Measurements from ENCODE around the gene SLC37A1.
A peak's percentile ranks its signal among the peaks of the same experiment; 100 is the strongest.
"Not testable (repeated sequence)": the region's sequence is repeated elsewhere in the genome, so short reads cannot be mapped to it uniquely, and the experiment has no call there.

Gene SLC37A1

DNA sequence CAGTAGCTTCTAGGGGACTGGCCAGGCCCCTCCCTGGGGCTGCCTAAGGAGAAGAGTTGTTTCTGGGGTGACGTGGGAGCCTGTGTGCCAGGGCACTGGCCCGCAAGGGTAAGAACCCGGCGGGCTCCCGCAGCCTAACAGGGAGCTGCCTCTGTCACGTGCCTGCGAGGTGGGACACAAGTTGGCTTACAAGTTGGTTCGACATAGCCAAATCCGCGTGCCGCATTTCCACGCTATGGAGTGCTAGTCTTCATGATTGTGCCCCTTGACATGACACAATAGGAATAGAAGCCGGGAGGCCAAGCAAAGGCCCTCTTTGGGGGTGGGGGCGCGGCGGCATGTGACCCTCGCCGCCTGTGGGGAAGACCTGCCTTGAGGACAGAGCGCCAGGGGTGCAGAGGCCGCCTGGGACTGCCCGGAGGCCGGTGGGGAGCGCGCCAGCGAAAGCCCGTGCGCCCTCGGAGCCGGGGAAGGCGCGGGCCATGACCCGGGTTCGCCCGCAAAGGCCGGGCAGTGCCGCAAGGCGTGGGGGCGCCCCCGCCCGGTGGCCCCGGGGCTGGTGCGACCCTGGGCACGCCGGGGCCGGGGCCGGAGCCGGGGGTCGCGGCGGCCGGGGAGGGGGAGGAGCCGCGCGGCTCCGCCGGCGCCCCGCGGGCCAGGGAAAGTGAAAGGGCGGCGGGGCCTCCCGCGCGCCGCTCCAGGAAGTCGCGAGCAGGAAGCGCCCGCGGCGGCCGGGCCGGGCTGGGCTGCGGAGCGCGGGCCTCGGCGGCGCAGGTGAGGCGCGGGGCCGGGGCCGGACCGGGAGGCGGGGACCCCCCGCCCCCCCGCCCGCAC, at the start of gene SLC37A1:
SLC37A1 (plus strand) TSS at position 702 of the 834 bp plus-strand sequence. CDS start 4,603 bp downstream, outside the sequence.
- peak; percentile 31 for DNase-seq

DNA sequence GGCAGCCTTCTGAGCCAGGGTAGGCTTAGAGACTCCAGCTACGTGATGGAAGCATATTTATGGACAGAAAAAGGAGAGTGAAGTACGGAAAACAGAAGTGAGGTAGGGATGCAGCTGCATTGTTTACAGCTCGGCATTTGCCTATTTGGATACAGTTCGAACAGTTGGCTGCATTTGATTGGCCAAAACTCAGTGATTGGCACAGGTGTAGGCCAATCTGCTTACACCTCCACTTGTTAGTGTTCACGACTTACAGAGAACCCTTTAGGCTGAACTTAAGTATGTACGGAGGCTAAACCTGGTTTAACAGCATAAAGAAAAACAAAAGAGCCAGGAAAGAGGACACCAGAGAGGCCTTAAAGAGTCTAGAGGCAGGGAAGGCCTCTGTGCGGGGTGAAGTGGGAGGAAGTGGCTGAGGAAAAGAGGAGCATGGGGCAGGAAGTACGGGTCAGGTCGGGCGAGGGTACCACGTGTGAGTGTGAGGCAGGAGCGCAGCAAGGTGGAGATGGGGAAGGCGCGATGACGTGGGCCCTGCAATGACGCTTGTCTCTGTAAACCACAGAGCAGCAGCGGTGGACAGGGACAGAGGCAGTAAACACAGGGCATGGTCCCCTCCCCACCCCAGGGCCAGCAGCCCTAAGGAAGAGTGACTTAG, 49.7 kb upstream of the SLC37A1 start:
- DNase-seq, result peak; percentile 37

DNA sequence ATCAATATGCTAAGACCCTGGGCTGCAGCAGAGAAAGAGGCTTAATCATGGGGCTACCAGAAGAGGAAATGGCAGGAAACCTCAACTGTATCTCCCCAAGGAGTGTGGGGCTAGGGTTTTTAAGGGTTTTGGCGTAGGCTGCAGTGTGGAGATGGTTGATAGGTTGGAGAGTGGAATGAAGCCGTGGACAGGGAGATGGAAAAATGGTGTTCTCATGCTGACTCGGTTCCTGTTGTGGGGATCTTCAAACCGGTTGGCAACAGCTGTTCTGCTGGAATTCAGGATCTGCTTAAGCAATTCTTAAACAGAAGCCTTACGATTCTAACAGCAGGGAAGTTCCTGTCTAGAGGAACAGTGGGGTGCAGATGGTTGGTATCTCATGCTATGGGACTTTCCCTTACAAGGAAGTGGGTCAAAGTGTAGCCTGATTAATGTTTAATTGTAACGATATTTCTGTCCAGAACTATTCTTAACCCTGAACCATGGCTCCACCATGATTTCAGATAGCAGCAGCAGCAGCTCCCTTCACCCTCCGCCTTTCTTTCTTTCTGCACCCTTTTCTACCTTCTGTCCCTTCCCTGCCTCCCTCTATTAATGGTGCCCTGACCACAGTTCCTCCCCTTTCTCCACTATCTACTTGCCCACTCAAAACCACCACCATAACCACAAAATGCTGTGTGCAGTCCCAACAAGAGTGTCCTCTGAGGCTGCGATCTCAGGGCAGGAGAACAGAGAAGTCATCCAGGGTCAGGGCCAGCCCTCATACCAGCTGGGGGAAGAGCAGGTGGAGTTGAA, 48.4 kb upstream of the SLC37A1 start:
- no peak for DNase-seq

DNA sequence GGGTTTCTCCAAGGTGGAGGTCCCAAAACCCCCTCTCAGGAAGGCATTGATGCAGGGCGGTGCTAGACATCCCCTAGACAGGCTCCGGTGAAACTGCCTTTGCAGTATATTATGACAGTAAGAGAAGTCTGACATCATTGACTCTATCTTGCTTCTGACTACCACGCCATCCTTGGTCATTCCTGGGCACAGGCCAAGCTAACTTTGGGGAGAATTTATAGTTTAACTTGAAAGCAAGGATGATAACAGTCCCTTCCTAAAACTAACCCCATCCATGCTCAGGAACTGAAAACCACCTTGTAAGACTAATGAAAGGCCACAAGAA, 47.9 kb upstream of the SLC37A1 start:
- DNase-seq, result no peak

DNA sequence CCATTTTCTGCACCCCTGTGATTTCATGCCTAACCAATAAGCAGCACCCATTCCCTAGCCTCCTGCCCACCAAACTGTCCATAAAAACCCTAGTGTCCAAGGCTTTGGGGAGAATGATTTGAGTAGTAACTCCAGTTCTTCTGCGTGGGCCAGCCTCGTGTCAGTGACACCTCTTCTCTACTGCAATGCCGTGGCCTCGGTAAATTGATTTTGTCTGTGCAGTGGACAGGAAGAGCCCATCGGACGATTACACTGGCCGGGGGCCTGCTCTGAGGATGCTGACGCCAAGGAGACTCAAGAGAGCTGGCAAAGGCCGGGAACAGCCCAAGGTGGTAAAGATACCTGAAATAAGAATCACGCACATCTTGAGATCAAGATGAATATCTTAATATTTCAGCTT, 47.0 kb upstream of the SLC37A1 start:
- DNase-seq, result no peak

DNA sequence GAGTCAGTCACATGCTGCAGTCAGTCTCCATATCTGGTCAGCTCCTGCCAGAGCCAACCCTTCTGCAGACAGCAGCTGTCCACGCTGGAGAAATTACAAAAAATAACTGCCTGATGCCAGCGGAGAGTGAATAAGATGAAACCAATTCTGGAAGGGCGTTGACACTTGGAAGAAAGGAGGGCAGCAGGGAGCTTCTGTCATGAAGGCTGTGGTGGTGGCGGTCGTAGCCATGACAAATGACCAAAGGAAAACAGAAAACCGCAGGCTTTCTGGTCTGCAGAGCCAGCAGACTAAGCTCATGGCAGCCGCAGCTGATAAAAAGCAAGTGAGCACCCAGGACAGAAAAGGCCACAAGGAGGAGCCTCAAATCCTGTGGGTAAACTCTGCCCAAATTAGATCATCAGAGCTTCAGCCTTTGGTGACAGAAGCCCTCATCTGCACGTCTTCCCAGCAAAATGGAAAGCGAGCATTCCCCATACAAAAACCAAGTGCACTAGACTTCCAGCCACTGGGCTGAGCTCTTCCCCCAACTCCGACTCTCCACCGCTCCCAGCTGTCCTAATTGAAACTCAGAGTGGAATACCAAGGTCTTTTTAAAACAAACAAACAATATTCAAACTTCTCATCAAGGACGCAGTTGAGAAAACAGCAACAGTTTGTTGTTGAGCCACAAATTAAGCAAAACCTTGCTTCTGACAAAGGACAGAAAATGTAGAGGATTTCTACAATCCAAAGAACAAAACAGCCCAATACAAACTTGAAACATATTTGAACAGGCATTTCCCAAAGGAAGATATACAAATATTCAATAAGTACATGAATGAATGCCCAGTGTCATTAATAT, 46.3 kb upstream of the SLC37A1 start:
- DNase-seq, result no peak

DNA sequence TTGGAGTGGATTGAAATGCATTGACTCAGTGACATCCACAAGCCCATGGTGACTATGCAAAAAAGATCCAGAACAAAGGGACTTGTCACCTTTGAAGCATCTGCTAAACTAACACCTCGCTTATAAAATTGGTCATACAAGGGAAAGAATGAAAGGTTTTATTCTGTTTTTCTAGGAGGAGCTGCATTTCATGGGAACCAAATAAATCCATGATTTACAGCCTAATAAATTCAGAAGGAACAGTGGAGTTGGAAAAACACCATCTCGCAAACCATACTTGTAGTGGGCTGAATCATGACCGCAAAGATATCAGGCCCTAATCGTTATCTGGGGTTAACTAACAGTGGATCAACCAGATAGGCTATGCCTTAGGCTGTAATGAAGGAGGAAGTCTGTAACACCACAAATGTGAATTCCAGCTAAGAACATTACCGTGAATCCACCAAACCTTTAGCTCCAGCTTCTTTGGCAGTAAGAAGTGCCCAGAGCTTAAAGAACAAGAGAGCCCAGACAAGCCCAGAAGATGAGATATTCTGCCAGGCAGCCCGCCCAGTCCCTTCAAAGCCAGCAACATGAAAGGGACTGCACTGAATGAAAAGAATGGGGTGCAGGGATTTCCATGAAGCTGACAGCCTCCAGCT, 45.0 kb upstream of the SLC37A1 start:
- DNase-seq, result no peak

DNA sequence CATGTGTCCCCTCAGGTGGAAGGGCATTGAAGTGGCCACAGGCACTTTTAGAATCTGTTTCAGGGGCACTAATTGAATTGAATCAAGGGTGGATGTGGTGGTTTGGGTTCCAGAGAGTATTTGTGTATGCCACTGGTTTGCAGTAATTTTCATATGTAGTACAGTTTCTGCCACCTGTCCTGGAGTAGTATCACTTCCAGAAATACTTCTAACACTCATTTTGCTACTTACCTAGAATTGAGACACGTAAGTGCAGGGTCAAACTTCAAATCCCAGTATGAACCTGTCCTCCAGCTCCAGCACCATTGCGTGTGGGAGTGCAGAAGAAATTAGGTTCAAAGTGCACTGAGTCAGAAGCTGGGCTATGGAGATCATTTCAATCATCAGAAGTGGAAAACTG, 44.4 kb upstream of the SLC37A1 start:
- DNase-seq, result no peak

DNA sequence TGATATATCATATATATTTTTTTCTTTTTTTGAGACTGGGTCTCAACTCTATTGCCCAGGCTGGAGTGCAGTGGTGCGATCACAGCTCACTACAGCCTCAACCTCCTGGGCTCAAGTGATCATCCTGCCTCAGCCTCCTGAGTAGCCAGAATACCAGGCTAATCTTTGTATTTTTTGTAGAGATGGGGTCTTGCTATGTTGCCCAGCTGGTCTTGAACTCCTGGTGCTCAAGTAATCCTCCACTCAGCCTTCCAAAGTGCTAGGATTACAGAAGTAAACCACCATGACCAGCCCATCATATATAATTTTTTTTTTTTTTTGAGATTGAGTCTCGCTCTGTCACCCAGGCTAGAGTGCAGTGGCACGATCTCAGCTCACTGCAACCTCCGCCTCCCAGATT, 43.9 kb upstream of the SLC37A1 start:
- not testable (repeated sequence) for DNase-seq

DNA sequence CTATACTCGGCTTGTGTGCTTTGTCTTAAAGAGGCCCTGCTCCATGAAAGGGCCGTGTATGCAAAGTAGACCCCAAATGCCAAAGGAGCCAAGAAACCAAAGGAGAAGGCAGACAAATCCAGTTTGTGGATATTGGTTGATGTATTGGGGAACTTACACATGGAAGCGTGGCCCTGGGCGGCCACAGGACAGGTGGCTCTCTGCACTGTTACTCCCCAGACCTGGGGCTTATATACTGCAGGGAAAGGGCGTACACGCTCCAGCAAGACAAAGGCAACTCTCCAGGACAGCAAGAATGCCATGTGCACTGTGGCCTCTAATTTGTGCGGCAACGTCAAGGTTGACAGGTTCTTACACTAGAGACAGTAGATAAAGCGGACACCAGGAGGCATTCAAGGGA, 42.4 kb upstream of the SLC37A1 start:
- no peak for DNase-seq

DNA sequence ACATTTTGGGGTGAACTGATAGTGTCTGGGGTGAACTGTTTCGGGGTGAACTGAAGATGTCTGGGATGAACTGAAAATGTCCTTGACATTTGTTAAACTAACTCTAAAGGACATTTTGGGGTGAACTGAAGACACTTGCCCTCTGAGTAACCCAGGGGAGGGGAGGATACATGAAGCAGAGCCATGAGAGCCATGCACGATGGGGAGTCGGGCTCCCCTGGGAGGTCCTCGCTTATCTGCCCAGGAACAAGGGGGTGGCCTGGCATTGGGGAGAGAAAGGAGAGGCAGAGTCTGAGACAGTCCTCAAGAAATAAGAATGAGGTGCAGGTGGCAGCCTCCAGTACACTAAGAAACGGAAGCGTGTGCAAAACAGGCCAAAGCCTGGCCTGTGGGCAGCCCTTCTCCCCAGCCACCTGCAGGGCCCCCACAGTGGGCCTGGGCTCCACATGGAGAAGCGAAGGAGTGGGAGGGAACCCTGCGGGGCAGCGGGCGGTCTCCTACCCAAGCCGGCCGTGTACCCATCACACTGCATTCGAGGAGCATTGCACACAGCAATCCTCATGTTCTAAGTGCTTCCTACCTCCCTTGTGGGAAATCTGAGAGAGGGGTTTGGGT, 41.8 kb upstream of the SLC37A1 start:
- DNase-seq, result no peak

DNA sequence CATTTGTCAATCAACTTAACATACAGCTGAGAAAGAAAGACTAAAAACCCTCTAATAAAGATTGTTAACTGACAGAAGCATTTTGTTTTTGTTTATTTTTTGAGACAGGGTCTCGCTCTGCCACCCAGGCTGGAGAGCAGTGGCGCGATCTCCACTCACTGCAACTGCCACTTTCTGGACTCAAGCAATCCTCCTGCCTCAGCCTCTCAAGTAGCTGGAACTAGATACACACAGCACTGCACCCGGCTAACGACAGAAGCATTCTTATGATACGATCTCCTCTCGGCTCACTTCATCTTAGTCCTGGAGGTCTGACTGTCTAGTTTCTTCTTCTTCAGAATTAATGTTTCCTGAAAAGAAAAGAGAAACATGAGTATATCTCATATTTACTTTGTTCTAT, 41.1 kb upstream of the SLC37A1 start:
- no peak for DNase-seq

DNA sequence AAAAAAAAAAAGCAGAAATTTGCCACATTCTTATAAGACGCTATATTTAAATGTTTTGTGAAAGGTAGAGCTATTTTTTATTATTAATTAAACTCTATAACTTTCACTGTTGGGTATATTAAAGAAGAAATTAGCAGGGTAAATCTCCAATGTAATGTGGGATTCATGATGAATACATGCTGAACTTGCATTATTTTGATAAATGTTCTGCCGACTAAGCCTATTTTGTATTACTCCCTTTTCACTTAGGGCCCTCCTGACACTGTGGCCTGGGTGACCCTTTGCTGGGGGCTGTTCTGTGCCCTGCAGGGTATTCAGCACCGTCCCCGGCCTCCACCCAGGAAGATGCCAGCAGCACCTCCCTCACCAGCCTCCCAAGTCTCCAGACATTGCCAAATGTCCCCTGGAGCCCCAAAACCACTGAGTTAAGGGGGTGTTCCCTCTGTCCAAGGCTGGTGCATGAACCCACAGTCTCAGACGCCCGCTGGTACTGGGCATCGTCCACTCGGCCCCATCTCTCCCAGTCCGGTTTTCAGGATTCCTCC, 40.1 kb upstream of the SLC37A1 start:
- DNase-seq, result no peak

DNA sequence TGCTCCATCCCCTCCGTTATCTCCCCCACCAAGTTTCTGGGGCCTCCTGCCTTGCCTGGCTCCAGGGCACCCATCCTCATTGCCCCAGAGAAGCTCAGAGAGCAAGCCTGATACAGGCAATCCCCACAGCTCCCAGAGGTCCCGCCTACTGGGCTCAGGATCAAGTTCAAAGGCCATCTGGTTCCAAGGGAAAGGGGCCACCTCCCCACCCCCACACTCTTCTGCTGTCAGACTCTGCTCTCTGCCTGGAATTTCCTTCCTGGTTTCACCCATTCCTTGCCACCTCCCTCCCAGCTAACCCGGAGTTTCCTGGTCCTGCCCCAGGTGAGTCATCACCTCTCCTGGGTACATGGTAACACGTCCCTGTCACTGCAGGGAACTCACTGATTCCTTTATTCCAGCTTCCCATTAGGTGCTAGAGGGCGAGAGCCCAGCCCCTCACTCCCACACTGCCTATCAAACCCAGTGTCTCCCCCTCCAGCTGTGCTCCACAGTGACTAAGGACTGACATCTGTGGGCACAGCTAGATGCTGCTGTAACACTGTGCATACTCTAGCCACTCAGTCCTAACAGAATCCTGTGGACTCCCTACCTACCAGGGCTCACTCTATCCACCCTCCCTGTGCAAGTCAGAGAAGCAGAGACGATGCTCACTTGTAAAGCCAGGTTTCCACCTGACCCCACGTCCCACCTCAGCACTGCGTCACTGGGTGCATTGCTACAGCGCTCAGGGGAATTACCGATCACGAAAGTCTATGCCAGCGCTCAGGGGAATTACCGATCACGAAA, 39.4 kb upstream of the SLC37A1 start:
- DNase-seq, result no peak

DNA sequence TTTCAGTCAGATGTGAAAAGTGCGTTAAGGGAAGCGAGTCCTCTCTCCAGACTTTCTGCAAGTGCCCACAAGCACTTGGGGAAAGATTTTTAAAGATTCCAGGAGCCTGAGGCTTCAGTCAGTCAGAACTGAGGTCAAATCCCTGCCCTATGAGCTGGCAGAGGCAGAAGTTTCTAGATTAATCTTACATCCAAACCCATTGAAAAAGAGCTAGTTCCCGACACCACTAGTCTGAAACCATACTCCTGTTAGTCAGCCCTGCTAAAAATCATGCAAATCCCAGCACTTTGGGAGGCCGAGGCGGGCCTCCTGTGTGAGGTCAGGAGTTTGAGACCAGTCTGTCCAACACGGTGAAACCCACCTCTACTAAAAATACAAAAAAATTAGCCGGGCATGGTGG, 38.6 kb upstream of the SLC37A1 start:
- no peak for DNase-seq

DNA sequence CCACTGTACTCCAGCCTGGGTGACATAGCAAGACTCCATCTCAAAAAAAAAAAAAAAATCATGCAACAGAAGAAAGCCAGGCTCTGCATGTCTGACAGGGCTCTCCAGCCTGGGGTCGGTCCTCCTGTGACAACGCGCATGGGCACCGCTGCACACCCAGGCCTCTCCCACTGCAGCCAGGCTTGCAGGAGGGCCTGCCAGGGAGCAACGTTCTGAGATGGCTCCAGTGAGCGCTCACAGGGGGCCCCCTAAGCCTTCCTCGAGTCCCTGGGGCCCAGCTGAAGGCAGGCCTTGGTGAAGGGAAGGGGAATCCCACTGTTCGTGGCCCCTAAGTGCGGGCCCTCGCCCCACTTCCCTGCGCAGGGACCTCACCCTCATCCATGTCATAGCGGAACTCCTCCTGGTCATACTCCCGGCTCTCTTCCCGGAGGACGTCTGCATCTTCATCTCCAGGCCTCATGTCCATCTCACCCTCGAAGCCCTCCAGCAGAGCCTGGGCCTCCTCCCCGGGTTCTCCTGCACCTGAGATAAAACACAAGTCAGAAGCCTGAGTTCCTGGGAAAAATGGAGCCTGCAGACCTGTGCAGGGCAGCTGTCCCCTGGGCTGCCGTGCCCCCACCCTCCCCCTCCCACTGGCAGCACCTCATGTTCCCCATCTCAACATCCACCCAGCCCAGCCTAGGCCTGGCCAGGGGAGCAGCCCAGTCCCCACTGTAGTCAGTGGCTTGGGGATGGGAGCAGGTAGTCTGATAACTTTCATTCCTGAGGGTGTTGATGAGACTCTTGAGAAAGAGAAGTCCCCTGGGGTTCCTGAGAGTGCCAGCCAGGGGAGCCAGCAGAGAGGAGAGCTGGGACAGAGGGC, 37.9 kb upstream of the SLC37A1 start:
- no peak for DNase-seq

DNA sequence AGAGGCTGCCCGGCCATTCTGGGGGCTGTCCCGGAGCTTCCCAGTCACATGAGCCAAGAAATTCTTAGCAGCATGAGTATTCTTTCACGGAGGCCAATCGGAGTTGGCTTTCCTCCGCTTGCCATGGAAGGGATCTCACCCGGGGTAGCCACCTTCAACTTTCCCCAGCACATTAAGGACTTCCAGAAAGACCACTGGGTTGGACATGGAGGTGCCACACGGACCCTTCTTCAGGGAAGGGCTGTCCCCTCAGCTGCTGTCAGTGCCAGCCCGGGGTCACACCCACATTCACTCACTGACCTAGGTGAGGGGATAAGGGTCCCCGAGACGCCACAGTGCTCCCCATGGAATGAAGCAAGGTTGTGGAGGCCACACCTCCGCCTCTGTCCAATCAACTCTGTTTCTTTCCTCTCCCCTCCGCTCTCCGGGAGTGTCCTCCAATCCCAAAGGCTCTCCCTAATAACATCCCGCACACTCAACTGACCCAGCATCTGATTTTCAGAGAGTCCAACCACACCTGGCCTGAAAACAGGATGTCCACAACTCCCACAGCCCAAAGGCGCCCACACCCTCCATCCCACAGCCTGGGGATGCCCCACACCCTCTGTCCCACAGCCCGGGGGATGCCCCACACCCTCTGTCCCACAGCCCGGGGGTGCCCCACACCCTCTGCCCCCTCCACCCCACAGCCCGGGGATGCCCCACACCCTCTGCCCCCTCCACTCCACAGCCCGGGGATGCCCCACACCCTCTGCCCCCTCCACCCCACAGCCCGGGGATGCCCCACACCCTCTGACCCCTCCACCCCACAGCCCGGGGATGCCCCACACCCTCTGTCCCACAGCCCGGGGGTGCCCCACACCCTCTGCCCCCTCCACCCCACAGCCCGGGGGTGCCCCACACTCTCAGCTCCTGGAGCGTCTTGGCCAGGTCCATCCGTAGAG, 37.0 kb upstream of the SLC37A1 start:
- no peak for DNase-seq

DNA sequence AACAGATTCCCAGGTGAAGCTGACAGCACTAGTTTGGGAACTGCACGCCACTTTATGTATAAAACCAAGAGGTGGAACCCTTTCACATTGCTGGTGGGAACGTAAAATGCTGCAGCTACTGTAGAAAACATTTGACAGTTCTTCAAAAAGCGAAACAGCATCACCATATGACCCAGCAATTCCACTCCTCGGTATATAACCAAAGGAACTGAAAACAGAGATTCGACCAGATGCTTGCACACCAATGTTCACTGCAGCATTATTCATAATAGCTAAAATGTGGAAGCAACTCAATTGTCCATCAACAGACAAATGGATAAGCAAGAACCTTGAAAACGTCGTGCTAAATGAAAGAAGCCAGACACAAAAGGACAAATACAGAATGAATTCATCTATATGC, 35.1 kb upstream of the SLC37A1 start:
- DNase-seq, result no peak

DNA sequence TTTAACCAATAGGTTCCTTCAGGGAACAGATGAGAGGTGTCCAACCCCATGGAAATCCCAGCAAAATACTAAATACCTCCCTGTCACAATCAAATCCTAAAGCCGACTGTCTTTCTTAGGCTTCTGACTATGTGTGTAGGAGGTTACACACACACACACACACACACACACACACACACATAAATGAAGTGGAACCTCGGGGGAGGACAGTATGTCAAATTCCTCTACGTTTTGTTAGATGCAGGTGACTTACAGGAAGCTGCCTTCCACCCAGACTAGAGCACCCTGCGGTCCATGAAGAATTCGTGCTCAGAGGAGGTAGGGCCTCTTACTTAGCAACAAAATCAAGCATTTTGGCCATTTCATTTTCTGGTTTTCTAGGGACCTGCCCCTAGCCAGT, 34.1 kb upstream of the SLC37A1 start:
- no peak for DNase-seq

All from activated effector memory CD4-positive, alpha-beta T cell treated with Interleukin-2 at 50 U/mL for 16 hours (primary cell).